Fibroblast of skin of back (primary cell): ENCODE measurements around the gene THOP1.
"Not testable (repeated sequence)": the region's sequence is repeated elsewhere in the genome, so short reads cannot be mapped to it uniquely, and the experiment has no call there.

Experiments
- DNase-seq: peaks from one replicate; pipeline ENCODE4 v3.0.0-alpha.2; 2013

The THOP1 gene

GRCh38 chr19:2782936-2783780 is 2.1 kb upstream of the THOP1 start, which contains the start of gene SGTA:
Gene SGTA, minus strand, starts transcription at chr19:2783273. Its CDS starts 14,205 bp downstream, at chr19:2769068.
- peak; percentile 99 for DNase-seq

- DNase-seq: no peak
Observed at GRCh38 chr19:2783781-2784145, 1.5 kb upstream of the THOP1 start.

- DNase-seq: no peak
Observed at GRCh38 chr19:2787115-2787514, 1.8 kb downstream of the THOP1 start.

GRCh38 chr19:2788237-2788636 is 2.9 kb downstream of the THOP1 start:
- DNase-seq: no peak

GRCh38 chr19:2790194-2790556 is 4.9 kb downstream of the THOP1 start:
- DNase-seq: no peak

GRCh38 chr19:2790557-2791271 is 5.4 kb downstream of the THOP1 start:
- no peak for DNase-seq

GRCh38 chr19:2791440-2791839 is 6.1 kb downstream of the THOP1 start:
- DNase-seq: no peak

GRCh38 chr19:2791876-2792275 is 6.6 kb downstream of the THOP1 start:
- no peak for DNase-seq

- not testable (repeated sequence) for DNase-seq
Observed at GRCh38 chr19:2792666-2793065, 7.4 kb downstream of the THOP1 start.

GRCh38 chr19:2793126-2793525 is 7.8 kb downstream of the THOP1 start:
- no peak for DNase-seq

GRCh38 chr19:2793577-2793976 is 8.3 kb downstream of the THOP1 start:
- no peak for DNase-seq

GRCh38 chr19:2795827-2796658 is 10.7 kb downstream of the THOP1 start:
- DNase-seq: no peak

- DNase-seq: no peak
Observed at GRCh38 chr19:2796659-2797266, 11.5 kb downstream of the THOP1 start.

GRCh38 chr19:2797280-2797679 is 12.0 kb downstream of the THOP1 start:
- DNase-seq: no peak

- DNase-seq: no peak
Observed at GRCh38 chr19:2798158-2798685, 12.9 kb downstream of the THOP1 start.

- DNase-seq: peak; percentile 12
Observed at GRCh38 chr19:2798733-2799132, 13.4 kb downstream of the THOP1 start.

- no peak for DNase-seq
Observed at GRCh38 chr19:2799273-2800020, 14.1 kb downstream of the THOP1 start.

- no peak for DNase-seq
Observed at GRCh38 chr19:2800506-2800905, 15.2 kb downstream of the THOP1 start.

GRCh38 chr19:2802826-2803225 is 17.5 kb downstream of the THOP1 start:
- no peak for DNase-seq

- no peak for DNase-seq
Observed at GRCh38 chr19:2803486-2804155, 18.3 kb downstream of the THOP1 start.
